ENCODE measurements around the gene SNX9. TPM values are rescaled to one million over a fixed set of nuclear protein-coding genes. Genes with fewer than 3 reads are reported as not detected.
A peak's percentile ranks its signal among the peaks of the same experiment; 100 is the strongest.
"Not testable (repeated sequence)": the region's sequence is repeated elsewhere in the genome, so short reads cannot be mapped to it uniquely, and the experiment has no call there.

The SNX9 gene
- total RNA-seq, 2 experiments from 2014 or later = 14.8 to 15.2 TPM

GRCh38 chr6:157831018-157831369 is 7.9 kb downstream of the SNX9 start:
- peaks cover 12% of the 10 kb centered on the region for H3K9me3 Mint-ChIP-seq
- H3K27ac Mint-ChIP-seq = no peak overlapping the region
- H3K4me1 Mint-ChIP-seq = peaks cover 39% of the 10 kb centered on the region
- H3K27me3 Mint-ChIP-seq = no peaks in the 10 kb centered on the region
- POLR2A ChIA-PET = no interaction called here
- H3K4me3 Mint-ChIP-seq = no peak overlapping the region
- DNase-seq (no peak), ATAC-seq (ENCODE audit: low read depth) (no peak)
- peaks cover 32% of the 10 kb centered on the region for H3K36me3 Mint-ChIP-seq

- DNase-seq = no peak
- Mint-ChIP-seq H3K27ac (no peak overlapping the region), H3K36me3 (peaks cover 37% of the 10 kb centered on the region), H3K4me1 (peaks cover 39% of the 10 kb centered on the region), H3K27me3 (no peaks in the 10 kb centered on the region), H3K9me3 (peaks cover 14% of the 10 kb centered on the region), H3K4me3 (no peak overlapping the region)
- no peak for ATAC-seq (ENCODE audit: low read depth)
- POLR2A ChIA-PET = no interaction called here
Measured at GRCh38 chr6:157831424-157832249, 8.6 kb downstream of the SNX9 start.

- Mint-ChIP-seq H3K4me1 (peaks cover 39% of the 10 kb centered on the region), H3K36me3 (peaks cover 38% of the 10 kb centered on the region), H3K9me3 (peaks cover 14% of the 10 kb centered on the region), H3K4me3 (no peak overlapping the region), H3K27ac (no peak overlapping the region), H3K27me3 (no peaks in the 10 kb centered on the region)
- no peak for ATAC-seq (ENCODE audit: low read depth)
- DNase-seq = no peak
- POLR2A ChIA-PET = no interaction called here
Measured at GRCh38 chr6:157832250-157832967, 9.4 kb downstream of the SNX9 start.

GRCh38 chr6:157834549-157834948 is 11.5 kb downstream of the SNX9 start:
- H3K4me3 Mint-ChIP-seq = no peak overlapping the region
- DNase-seq (no peak), ATAC-seq (ENCODE audit: low read depth) (no peak)
- H3K27me3 Mint-ChIP-seq = no peaks in the 10 kb centered on the region
- POLR2A ChIA-PET = no interaction called here
- H3K36me3 Mint-ChIP-seq = peaks cover 38% of the 10 kb centered on the region
- peaks cover 36% of the 10 kb centered on the region for H3K4me1 Mint-ChIP-seq
- H3K9me3 Mint-ChIP-seq = peaks cover 14% of the 10 kb centered on the region
- peak overlapping the region; percentile 60 for H3K27ac Mint-ChIP-seq

GRCh38 chr6:157838718-157839430 is 15.8 kb downstream of the SNX9 start:
- no peak for DNase-seq
- no peak for ATAC-seq (ENCODE audit: low read depth)
- Mint-ChIP-seq H3K4me3 (no peak overlapping the region), H3K36me3 (peaks cover 22% of the 10 kb centered on the region), H3K27me3 (no peaks in the 10 kb centered on the region), H3K27ac (no peak overlapping the region), H3K4me1 (peaks cover 18% of the 10 kb centered on the region), H3K9me3 (peaks cover 4% of the 10 kb centered on the region)
- POLR2A ChIA-PET = no interaction called here

- Mint-ChIP-seq H3K27me3 (no peaks in the 10 kb centered on the region), H3K4me3 (no peak overlapping the region), H3K9me3 (peaks cover 4% of the 10 kb centered on the region), H3K4me1 (peaks cover 17% of the 10 kb centered on the region), H3K27ac (no peak overlapping the region), H3K36me3 (peaks cover 20% of the 10 kb centered on the region)
- ATAC-seq (ENCODE audit: low read depth) = no peak
- no peak for DNase-seq
- POLR2A ChIA-PET = no interaction called here
Measured at GRCh38 chr6:157839606-157840005, 16.6 kb downstream of the SNX9 start.

GRCh38 chr6:157840261-157840660 is 17.2 kb downstream of the SNX9 start:
- peaks cover 19% of the 10 kb centered on the region for H3K36me3 Mint-ChIP-seq
- H3K27ac Mint-ChIP-seq = no peak overlapping the region
- DNase-seq (no peak), ATAC-seq (ENCODE audit: low read depth) (no peak)
- H3K27me3 Mint-ChIP-seq = no peaks in the 10 kb centered on the region
- H3K4me3 Mint-ChIP-seq = no peak overlapping the region
- peaks cover 17% of the 10 kb centered on the region for H3K4me1 Mint-ChIP-seq
- H3K9me3 Mint-ChIP-seq = peaks cover 4% of the 10 kb centered on the region
- POLR2A ChIA-PET = interaction anchor here (0.6 to 0.7 kb wide), 2 partner anchors 124 to 442 kb away, joined by 3 to 4 read pairs; no protein-coding TSS in a partner anchor

- Mint-ChIP-seq H3K27ac (no peak overlapping the region), H3K9me3 (peaks cover 3% of the 10 kb centered on the region), H3K36me3 (peaks cover 17% of the 10 kb centered on the region), H3K27me3 (no peaks in the 10 kb centered on the region), H3K4me1 (peaks cover 22% of the 10 kb centered on the region), H3K4me3 (no peak overlapping the region)
- DNase-seq = no peak
- no peak for ATAC-seq (ENCODE audit: low read depth)
- POLR2A ChIA-PET = interaction anchor here (0.6 to 0.7 kb wide), 2 partner anchors 124 to 442 kb away, joined by 3 to 4 read pairs; no protein-coding TSS in a partner anchor
Measured at GRCh38 chr6:157840776-157841175, 17.7 kb downstream of the SNX9 start.

GRCh38 chr6:157841211-157841840 is 18.3 kb downstream of the SNX9 start:
- Mint-ChIP-seq H3K27ac (no peak overlapping the region), H3K4me3 (no peak overlapping the region), H3K4me1 (peaks cover 26% of the 10 kb centered on the region), H3K27me3 (no peaks in the 10 kb centered on the region), H3K9me3 (no peaks in the 10 kb centered on the region), H3K36me3 (peaks cover 16% of the 10 kb centered on the region)
- no peak for DNase-seq
- no peak for ATAC-seq (ENCODE audit: low read depth)
- POLR2A ChIA-PET = no interaction called here

GRCh38 chr6:157842212-157842611 is 19.2 kb downstream of the SNX9 start:
- Mint-ChIP-seq H3K4me1 (peaks cover 26% of the 10 kb centered on the region), H3K27me3 (no peaks in the 10 kb centered on the region), H3K27ac (no peak overlapping the region), H3K36me3 (peaks cover 13% of the 10 kb centered on the region), H3K4me3 (no peak overlapping the region), H3K9me3 (no peaks in the 10 kb centered on the region)
- DNase-seq (no peak), ATAC-seq (ENCODE audit: low read depth) (no peak)
- POLR2A ChIA-PET = no interaction called here

GRCh38 chr6:157844196-157844595 is 21.1 kb downstream of the SNX9 start:
- ATAC-seq (ENCODE audit: low read depth); H3K27me3 Mint-ChIP-seq; H3K4me3 Mint-ChIP-seq; DNase-seq; H3K9me3 Mint-ChIP-seq; POLR2A ChIA-PET; H3K27ac Mint-ChIP-seq: not testable (repeated sequence)
- peaks cover 26% of the 10 kb centered on the region for H3K4me1 Mint-ChIP-seq
- H3K36me3 Mint-ChIP-seq = peaks cover 13% of the 10 kb centered on the region

GRCh38 chr6:157845493-157846259 is 22.6 kb downstream of the SNX9 start:
- Mint-ChIP-seq H3K27ac (no peak overlapping the region), H3K27me3 (no peaks in the 10 kb centered on the region), H3K4me3 (no peak overlapping the region), H3K9me3 (no peaks in the 10 kb centered on the region), H3K4me1 (peaks cover 31% of the 10 kb centered on the region), H3K36me3 (peaks cover 18% of the 10 kb centered on the region)
- POLR2A ChIA-PET = interaction anchor here (0.6 kb wide), 1 partner anchor 115 kb away, joined by 4 read pairs; no protein-coding TSS in a partner anchor
- DNase-seq (no peak), ATAC-seq (ENCODE audit: low read depth) (no peak)

Measured in activated naive CD8-positive, alpha-beta T cell treated with anti-CD3 and anti-CD28 coated beads, Interleukin-2, amount 10 ng/mL, durations not matched to agents 7 days and 5 days (primary cell).